Measurements from ENCODE around the gene PYCR2. TPM values are rescaled to one million over a fixed set of nuclear protein-coding genes. Genes with fewer than 3 reads are reported as not detected.
"Not testable (repeated sequence)": the region's sequence is repeated elsewhere in the genome, so short reads cannot be mapped to it uniquely, and the experiment has no call there.

Gene PYCR2
- 100 to 1,000 TPM; 103 to 106 TPM for total RNA-seq

DNA sequence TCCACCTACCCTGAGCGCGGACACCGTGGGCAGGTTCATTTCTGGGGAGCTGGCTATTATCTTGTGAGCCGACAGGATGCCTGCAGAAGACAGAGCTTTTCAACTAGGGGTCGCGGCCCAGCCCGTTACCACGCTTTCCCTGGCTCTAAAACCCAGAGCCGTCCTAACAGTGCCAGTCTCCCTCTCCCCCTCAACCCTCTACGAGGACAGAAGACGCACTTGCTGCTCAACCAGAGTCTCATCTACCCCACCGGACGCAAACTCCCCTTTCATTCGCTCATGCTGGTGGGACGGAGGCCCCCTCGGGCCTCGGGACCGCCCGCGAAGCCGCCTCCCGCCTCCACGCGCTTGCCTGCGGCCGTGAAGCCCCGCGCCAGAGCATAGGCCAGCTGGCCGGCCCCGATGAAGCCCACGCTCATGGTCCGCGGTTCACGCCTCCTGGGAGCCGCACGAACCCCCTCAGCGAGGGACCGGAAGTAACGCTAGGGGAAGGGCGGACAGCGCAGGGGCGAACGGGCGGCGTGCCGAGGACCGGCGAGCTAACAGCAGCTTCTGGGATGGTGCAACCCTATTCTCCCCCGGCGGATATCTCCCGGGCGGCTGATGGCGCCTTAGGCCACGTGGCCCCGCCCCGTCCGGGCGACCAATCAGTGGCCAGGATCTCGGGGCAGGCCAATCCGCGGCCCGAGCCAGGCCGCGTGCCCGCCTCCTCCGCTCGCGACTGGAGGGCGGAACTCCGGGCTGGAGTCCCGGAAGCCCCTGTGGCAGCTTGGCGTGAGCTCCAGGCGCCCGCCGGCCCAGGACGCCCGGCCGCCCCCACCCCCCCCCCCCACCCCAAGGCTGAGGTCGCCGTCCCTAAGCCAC is at the start of gene PYCR2:
Gene PYCR2, minus strand, starts transcription at position 559 of the 864 bp plus-strand sequence. Its CDS starts 140 bp downstream, at position 419.
- Mint-ChIP-seq H3K4me1 (peaks cover 44% of the 10 kb centered on the region), H3K27ac (peak within 1 kb of the TSS; percentile 93), H3K4me3 (peak within 1 kb of the TSS; percentile 96), H3K9me3 (ENCODE audit: low read depth) (no peaks in the 10 kb centered on the region), H3K36me3 (peaks cover 19% of the 10 kb centered on the region), H3K27me3 (no peaks in the 10 kb centered on the region)
- DNase-seq: peak; percentile 96
- ATAC-seq: peak; percentile 99
- CTCF ChIA-PET: interaction anchor here (0.6 to 8.3 kb wide), 18 partner anchors 9 to 1482 kb away, joined by 3 to 36 read pairs (median 5); partner anchors contain the start of genes SRP9 and TMEM63A

DNA sequence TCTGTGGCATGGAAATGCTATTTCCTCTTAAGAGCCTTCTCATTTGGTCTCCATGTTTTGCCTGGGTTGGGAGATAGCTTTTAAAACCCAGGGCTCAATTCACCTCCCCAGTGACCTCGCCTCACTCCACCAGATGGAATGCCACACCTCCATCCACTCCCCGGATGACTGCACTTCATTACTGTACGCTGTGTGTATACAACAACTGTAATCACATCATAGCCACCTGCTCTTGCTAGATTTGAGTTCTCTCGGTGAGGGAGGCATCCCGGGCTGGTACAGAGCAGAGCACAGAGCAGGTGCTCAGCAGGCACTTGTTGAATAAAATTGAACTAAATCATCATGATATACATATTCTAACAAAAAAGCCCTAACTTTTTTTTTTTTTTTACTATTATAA is 49.1 kb upstream of the PYCR2 start:
- H3K27me3 Mint-ChIP-seq: no peaks in the 10 kb centered on the region
- no peaks in the 10 kb centered on the region for H3K9me3 Mint-ChIP-seq (ENCODE audit: low read depth)
- H3K4me1 Mint-ChIP-seq: peaks cover 12% of the 10 kb centered on the region
- DNase-seq (no peak), ATAC-seq (no peak)
- H3K27ac Mint-ChIP-seq: no peak overlapping the region
- H3K4me3 Mint-ChIP-seq: no peak overlapping the region
- CTCF ChIA-PET: interaction anchor here (0.9 to 5.7 kb wide), 3 partner anchors 12 to 498 kb away, joined by 3 to 49 read pairs (median 3); partner anchors contain the start of gene PYCR2
- H3K36me3 Mint-ChIP-seq: peaks cover 3% of the 10 kb centered on the region

DNA sequence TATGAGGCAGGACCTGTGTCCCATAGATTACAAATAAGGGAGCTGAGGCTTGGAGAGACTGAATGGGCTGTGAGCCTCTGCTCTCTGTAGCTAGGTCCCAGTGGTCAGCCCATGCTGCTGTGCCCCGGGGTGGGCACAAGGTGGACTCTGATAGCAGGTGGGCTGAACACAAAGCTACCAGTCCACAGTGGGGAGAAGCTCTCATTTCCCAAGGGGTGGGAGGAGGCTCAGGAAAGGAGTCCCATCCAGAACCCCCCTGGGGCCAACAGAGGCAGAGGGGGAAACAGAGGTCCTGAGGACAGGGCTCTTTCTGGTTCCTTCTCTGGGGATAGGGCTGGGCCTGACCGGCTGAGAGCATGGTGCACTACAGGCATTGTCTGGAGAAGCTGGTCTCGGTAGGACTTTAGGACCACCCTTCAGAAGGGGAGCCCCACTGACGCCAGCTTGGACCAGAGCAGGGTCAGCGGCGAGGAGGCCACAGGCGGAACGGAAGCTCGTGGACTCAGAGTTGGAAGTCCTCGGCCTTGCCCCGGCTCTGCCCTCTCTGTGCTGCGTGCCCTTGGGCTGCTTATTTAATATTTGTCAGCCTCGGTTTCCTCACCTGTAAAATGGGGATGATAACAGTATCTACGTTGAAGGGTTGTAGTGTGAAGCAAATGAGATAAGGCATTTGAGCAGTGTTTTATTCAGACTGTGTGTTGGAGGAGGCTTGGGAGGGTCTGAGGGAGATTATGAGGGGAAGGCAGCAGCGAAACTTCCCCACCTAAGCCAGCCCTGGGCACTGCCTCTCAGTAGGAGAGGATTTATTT is 48.5 kb upstream of the PYCR2 start:
- Mint-ChIP-seq H3K9me3 (ENCODE audit: low read depth) (no peaks in the 10 kb centered on the region), H3K36me3 (peaks cover 3% of the 10 kb centered on the region), H3K27me3 (no peaks in the 10 kb centered on the region), H3K27ac (no peak overlapping the region), H3K4me1 (peaks cover 7% of the 10 kb centered on the region), H3K4me3 (no peak overlapping the region)
- ATAC-seq: no peak
- CTCF ChIA-PET: interaction anchor here (0.8 to 5.7 kb wide), 4 partner anchors 10 to 497 kb away, joined by 3 to 49 read pairs (median 4); partner anchors contain the start of gene PYCR2
- no peak for DNase-seq

DNA sequence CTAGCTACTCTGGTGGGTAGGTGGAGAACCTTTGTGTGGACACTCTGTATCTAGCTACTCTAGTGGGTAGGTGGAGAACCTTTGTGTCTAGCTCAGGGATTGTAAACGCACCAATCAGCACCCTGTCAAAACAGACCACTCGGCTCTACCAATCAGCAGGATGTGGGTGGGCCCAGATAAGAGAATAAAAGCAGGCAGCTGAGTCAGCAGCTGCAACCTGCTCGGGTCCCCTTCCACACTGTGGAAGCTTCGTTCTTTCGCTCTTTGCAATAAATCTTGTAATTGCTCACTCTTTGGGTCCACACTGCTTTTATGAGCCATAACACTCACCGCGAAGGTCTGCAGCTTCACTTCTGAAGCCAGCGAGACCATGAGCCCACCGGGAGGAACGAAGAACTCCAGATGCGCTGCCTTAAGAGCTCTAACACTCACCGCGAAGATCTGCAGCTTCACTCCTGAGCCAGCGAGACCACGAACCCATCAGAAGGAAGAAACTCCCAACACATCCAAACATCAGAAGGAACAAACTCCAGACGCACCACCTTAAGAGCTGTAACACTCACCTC is 46.6 kb upstream of the PYCR2 start:
- not testable (repeated sequence) for H3K27me3 Mint-ChIP-seq; ATAC-seq; H3K27ac Mint-ChIP-seq; H3K9me3 Mint-ChIP-seq (ENCODE audit: low read depth); H3K4me1 Mint-ChIP-seq; DNase-seq; H3K4me3 Mint-ChIP-seq; H3K36me3 Mint-ChIP-seq
- CTCF ChIA-PET: interaction anchor here (1.0 to 1.2 kb wide), 2 partner anchors 8 to 26 kb away, joined by 3 to 5 read pairs; no protein-coding TSS in a partner anchor

DNA sequence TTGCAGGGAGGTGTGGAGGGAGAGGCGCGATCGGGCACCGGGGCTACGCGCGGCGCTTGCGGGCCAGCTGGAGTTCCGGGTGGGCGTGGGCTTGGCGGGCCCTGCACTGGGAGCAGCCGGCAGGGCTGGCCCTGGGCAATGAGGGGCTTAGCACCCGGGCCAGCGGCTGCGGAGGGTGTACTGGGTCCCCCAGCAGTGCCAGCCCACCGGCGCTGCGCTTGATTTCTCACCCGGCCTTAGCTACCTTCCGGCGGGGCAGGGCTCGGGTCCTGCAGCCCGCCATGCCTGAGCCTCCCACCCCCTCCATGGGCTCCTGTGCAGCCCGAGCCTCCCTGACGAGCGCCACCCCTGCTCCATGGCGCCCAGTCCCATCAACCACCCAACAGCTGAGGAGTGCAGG is 45.7 kb upstream of the PYCR2 start:
- H3K27me3 Mint-ChIP-seq; H3K9me3 Mint-ChIP-seq (ENCODE audit: low read depth); ATAC-seq; H3K36me3 Mint-ChIP-seq; H3K27ac Mint-ChIP-seq; CTCF ChIA-PET; H3K4me1 Mint-ChIP-seq; H3K4me3 Mint-ChIP-seq; DNase-seq: not testable (repeated sequence)

DNA sequence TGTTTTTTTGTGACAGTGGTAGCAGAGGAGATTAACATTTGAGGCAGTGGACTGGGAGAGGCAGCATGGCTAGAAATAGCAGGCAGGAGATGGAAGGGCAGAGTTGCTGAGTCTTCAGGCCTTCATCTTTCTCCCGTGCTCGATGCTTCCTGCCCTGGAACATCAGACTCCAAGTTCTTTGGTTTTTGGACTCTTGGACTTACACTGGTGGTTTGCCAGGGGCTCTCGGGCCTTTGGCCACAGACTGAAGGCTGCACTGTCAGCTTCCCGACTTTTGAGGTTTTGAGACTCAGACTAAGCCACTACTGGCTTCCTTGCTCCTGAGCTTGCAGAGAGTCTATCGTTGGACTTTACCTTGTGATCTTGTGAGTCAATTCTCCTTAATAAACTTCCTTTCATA is 41.2 kb upstream of the PYCR2 start:
- CTCF ChIA-PET: interaction anchor here (0.7 to 0.9 kb wide), 2 partner anchors 13 to 84 kb away, joined by 3 read pairs; no protein-coding TSS in a partner anchor
- Mint-ChIP-seq H3K9me3 (ENCODE audit: low read depth) (no peaks in the 10 kb centered on the region), H3K36me3 (no peaks in the 10 kb centered on the region), H3K4me1 (no peaks in the 10 kb centered on the region), H3K27me3 (peaks cover 11% of the 10 kb centered on the region), H3K4me3 (no peak overlapping the region), H3K27ac (no peak overlapping the region)
- DNase-seq (no peak), ATAC-seq (no peak)

DNA sequence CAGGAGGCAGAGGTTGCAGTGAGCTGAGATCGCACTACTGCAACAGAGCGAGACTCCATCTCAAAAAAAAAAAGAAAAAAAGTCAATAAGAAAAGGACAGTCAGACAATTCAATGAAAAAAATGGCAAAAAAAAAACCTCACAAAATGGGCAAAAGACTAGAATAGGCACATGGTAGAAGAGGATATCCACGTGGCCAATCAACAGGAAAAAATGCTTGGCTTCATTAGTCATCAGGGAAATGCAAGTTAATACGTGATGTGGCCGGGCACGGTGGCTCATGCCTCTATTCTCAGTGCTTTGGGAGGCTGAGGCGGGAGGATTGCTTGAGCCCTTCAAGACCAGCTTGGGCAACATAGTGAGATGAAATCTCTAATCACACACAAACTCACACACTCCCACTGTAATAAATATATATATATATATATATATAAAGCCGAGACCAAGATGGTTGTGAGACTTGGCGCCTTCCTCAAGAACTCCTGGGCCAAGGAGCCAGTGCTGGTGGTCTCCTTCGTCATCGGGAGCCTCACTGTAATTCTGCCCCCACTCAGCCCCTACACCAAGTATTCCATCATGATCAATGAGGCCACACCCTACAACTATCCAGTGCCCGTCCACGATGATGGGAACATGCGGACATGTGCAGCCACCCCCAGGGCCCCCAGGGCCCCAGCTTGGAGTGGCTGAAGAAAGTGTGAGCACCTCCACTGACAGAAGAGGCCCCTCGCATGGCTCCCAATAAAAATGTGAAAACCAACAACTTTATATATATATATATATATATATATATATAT is 39.9 kb upstream of the PYCR2 start:
- CTCF ChIA-PET: interaction anchor here (0.7 to 2.0 kb wide), 8 partner anchors 11 to 484 kb away, joined by 3 to 5 read pairs (median 3); partner anchors contain the start of gene PYCR2
- DNase-seq (no peak), ATAC-seq (no peak)
- H3K4me1 Mint-ChIP-seq: no peaks in the 10 kb centered on the region
- peaks cover 11% of the 10 kb centered on the region for H3K27me3 Mint-ChIP-seq
- H3K36me3 Mint-ChIP-seq: no peaks in the 10 kb centered on the region
- H3K27ac Mint-ChIP-seq: no peak overlapping the region
- H3K4me3 Mint-ChIP-seq: no peak overlapping the region
- no peaks in the 10 kb centered on the region for H3K9me3 Mint-ChIP-seq (ENCODE audit: low read depth)

DNA sequence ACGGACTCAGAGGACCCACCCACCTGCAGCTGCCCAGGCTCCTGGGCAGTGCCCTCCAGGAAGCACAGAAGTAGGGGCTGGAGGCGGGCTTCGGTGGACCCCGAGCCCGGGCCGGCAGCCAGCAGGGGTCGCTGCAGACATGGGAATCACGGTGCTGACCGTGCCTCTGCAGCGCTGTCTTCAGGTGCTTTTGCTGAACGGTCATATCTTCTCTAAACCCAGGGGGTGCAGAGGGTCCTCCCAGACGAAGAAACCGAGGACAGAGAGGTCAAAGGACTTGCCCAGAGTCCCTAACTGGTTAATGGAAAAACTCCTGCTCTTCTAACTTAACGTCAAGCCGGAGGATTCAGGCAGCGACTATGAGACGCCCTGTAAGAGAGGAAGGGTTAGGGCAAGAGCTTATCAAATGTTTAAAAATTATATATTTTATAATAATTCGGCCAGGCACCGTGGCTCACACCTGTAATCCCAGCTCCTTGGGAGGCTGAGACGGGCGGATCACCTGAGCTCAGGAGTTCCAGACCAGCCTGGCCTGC is 38.5 kb upstream of the PYCR2 start:
- Mint-ChIP-seq H3K4me1 (no peaks in the 10 kb centered on the region), H3K27me3 (peaks cover 11% of the 10 kb centered on the region), H3K36me3 (no peaks in the 10 kb centered on the region), H3K9me3 (ENCODE audit: low read depth) (no peaks in the 10 kb centered on the region), H3K27ac (no peak overlapping the region), H3K4me3 (no peak overlapping the region)
- CTCF ChIA-PET: interaction anchor here (0.6 to 3.3 kb wide), 25 partner anchors 8 to 580 kb away, joined by 3 to 12 read pairs (median 3); partner anchors contain the start of gene PYCR2
- peak; percentile 72 for DNase-seq
- ATAC-seq: peak; percentile 92

DNA sequence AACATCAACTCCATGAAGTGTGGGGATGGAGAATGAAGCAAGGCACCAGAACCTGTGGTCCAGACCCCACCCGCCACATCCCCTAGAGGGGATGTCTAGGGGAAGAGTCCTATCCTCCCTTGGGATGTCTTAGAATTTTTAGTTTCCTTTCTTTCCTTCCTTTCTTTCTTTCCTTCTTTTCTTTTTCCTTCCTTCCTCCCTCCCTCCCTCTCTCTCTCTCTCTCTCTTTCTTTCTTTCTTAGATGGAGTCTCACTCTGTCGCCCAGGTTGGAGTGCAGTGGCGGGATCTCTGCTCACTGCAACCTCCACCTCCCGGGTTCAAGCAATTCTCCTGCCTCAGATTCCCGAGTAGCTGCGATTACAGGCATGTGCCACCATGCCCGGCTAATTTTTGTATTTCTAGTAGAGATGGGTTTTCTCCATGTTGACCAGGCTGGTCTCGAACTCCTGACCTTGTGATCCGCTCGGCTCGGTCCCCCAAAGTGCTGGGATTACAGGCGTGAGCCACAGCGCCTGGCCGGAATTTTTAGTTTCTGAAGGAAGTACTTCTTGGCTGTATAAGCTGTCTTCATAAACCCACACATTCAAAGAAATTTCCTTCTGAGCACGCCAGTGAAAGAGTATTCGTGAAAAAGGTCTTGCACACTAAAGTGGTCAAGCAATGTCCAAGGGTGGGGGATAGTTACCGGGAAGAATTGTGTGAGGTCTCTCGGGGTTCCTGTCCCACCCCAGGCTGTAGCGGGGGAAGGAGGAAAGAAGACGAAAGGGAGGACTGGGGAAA is 37.8 kb upstream of the PYCR2 start:
- no peak for ATAC-seq
- Mint-ChIP-seq H3K4me1 (no peaks in the 10 kb centered on the region), H3K4me3 (no peak overlapping the region), H3K27ac (no peak overlapping the region), H3K9me3 (ENCODE audit: low read depth) (no peaks in the 10 kb centered on the region), H3K27me3 (peaks cover 15% of the 10 kb centered on the region), H3K36me3 (no peaks in the 10 kb centered on the region)
- DNase-seq: no peak
- CTCF ChIA-PET: interaction anchor here (0.6 to 3.3 kb wide), 22 partner anchors 9 to 580 kb away, joined by 3 to 12 read pairs (median 4); partner anchors contain the start of gene PYCR2

DNA sequence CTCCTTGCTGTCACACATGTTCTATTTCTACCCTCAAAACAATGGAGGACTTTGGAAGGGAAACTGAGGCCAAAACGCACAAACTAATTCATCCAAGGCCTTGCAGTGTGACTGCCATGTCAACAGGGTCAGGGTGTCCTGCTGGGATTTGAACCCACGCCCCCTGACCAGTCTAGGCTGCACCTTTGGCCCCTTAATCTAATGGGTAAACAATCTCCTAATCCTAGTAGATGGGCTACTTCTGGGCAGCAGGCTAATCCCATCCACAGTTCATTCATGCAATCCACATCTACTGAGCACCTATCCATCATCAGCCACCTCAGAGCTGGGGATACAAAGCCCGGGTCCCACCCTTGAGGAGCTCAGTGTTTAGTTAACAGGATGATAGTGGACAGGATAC is 34.0 kb upstream of the PYCR2 start:
- H3K4me1 Mint-ChIP-seq: no peaks in the 10 kb centered on the region
- H3K9me3 Mint-ChIP-seq (ENCODE audit: low read depth): no peaks in the 10 kb centered on the region
- DNase-seq (no peak), ATAC-seq (no peak)
- no peak overlapping the region for H3K27ac Mint-ChIP-seq
- H3K36me3 Mint-ChIP-seq: no peaks in the 10 kb centered on the region
- no peak overlapping the region for H3K4me3 Mint-ChIP-seq
- CTCF ChIA-PET: no interaction called here
- peaks cover 19% of the 10 kb centered on the region for H3K27me3 Mint-ChIP-seq

DNA sequence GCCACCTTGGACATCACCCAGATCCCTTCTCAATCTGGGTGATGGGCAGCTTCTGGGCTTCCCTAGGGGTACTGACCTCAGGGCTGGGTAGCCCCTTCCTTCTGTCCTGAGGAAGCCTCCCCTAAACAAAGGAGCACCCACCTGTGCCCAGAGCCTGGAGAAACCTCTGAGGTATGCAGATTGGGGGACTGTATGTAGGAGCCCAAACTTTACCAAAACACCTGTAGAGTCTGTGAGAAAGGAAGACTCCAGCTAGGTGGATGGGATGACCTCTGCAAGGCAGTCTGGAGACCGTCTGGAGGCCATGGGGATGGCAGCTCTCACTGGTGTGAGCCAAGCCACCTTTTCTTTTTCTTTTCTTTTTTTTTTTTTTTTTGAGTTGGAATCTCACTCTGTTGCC is 30.7 kb upstream of the PYCR2 start:
- H3K4me3 Mint-ChIP-seq: no peak overlapping the region
- CTCF ChIA-PET: interaction anchor here (1.0 kb wide), 1 partner anchor 21 kb away, joined by 3 read pairs; no protein-coding TSS in a partner anchor

More for the DNA sequence above, 30.7 kb upstream of the PYCR2 start:
- no peak overlapping the region for H3K27ac Mint-ChIP-seq
- no peak for ATAC-seq
- H3K4me1 Mint-ChIP-seq: no peaks in the 10 kb centered on the region
- no peaks in the 10 kb centered on the region for H3K9me3 Mint-ChIP-seq (ENCODE audit: low read depth)
- no peak for DNase-seq
- H3K36me3 Mint-ChIP-seq: no peaks in the 10 kb centered on the region
- peaks cover 28% of the 10 kb centered on the region for H3K27me3 Mint-ChIP-seq
